GM20000 (cell line): Measurements from ENCODE around the gene TGFB2.

Source experiments
- DNase-seq: peaks from one replicate; pipeline ENCODE4 v3.0.0; 2012; ENCODE audit warnings: low spot score
- CTCF ChIP-seq: IDR thresholded peaks from 2 replicates; pipeline ENCODE4 v1.5.1; 2012; ENCODE audit warnings: mild to moderate bottlenecking, control low read depth; ENCODE audit errors: extremely low read depth, missing control alignments

The TGFB2 gene

GRCh38 chr1:218462116-218462515 is 117.0 kb downstream of the TGFB2 start:
- no peak for TF ChIP-seq CTCF
- DNase-seq = no peak

GRCh38 chr1:218462587-218462986 is 117.5 kb downstream of the TGFB2 start:
- DNase-seq = no peak

DNA sequence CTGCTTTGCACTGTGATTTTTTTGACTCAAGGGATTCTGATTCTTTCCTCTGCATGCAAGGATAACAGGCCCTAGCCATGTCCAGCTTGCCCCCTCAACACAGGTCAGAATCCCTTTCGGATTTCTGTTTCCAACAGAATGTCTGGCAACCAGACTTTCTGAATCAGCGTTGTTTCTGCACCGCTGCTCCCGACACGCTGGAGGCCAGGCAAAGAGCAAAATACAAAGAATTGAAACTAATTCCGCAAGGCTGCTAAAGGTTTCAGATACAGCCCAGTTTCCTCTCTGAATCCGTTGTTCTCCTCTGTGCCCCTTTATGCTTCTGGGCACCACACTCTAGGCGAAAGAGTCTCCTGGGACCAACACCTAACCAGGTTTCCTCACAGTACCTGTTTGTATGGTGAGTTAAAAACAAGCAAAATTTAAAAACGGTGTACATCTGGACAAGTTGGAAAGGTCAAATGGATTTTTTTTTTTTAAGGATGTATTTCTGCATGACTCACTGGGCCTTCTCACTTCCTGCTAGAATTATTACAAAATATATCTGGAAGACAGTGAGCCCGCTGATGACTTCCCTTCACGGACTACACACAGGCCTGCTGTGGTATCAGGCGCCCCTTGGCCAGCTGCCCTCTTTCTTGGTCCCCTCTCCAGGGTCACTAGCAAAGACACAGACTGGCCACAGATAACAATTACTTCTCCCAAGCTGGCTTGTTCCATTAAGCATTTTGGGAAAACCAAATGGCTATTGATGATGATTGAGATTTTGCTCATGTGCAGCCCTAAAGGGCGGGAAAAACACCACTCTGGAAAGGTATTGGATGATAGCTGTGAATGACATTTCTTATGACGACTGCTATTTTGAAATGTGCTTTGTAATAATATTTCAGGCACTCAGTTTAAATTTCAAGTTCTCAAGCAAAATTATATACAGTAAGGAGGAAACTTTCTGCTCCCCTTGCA is 118.3 kb downstream of the TGFB2 start:
- TF ChIP-seq CTCF = no peak

More at GRCh38 chr1:218462587-218462986, 117.5 kb downstream of the TGFB2 start:
- no peak for TF ChIP-seq CTCF

DNA sequence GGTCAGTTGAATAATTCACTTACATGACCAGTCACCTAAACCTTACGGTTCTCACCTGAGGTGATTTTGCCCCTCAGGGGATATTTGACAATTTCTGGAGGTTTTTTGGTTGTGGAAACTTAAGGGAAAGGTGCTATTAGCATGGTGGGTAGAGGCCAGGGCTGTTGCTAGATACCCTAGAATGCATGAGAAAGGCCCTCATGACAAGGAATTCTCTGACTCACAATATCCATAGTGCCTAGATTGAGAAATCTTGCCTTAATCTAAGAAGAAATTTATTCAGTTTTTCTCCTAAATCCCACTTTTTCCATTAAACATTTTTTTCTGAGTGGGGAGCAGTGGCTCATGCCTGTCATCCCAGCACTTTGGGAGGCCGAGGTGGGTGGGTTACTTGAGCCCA is 119.7 kb downstream of the TGFB2 start:
- no peak for DNase-seq
- TF ChIP-seq CTCF = no peak

More for the DNA sequence above, 118.3 kb downstream of the TGFB2 start:
- no peak for DNase-seq

- no peak for TF ChIP-seq CTCF
- no peak for DNase-seq
These were observed 121.3 kb downstream of the TGFB2 start for GRCh38 chr1:218466341-218467010.

GRCh38 chr1:218467101-218468072 is 122.3 kb downstream of the TGFB2 start:
- TF ChIP-seq CTCF = no peak
- no peak for DNase-seq
